Endothelial cell of umbilical vein (primary cell): ENCODE results near the gene MB. TPM values are rescaled to one million over a fixed set of nuclear protein-coding genes. Genes with fewer than 3 reads are reported as not detected.

ENCODE experiments used
- BruUV-seq: library from RNA; stranded (reverse); fragments of 400-500 nt; replicated peaks from 2 replicates; lab custom pipeline; 2021; lab: Mats Ljungman, UMichigan
- CTCF ChIA-PET: fragments of 300-600, 350-600 bp; sonication (Branson Sonifier 250); formaldehyde crosslinking; loops from one replicate; lab custom pipeline; 2021; ENCODE audit warnings: antibody characterized with exemption, inconsistent platforms; lab: Charles Lee
- POLR2A ChIA-PET: fragments of 300-600, 350-600 bp; sonication (Branson Sonifier 250); formaldehyde crosslinking; loops from one replicate; lab custom pipeline; 2021; ENCODE audit warnings: antibody characterized with exemption, inconsistent platforms; lab: Charles Lee
- DNase-seq: peaks from one replicate; pipeline ENCODE4 v3.0.0-alpha.2; 2011; ENCODE audit warnings: low read depth, low spot score
- FAIRE-seq: peaks from 2 replicates; lab custom pipeline; 2011; peaks lifted over from hg19 to GRCh38; lab: Jason Lieb, UNC
- H2AFZ ChIP-seq: 2 replicates; pipeline ENCODE4 v1.6.0; 2012; ENCODE audit warnings: low read depth, low read length, control low read depth, inconsistent platforms
- H3K27ac ChIP-seq: 2 replicates; pipeline ENCODE4 v1.5.1; 2011; ENCODE audit warnings: low read depth, mild to moderate bottlenecking, control low read depth, low read length, moderate library complexity; ENCODE audit not compliant: insufficient read depth
- H3K27me3 ChIP-seq, 2 experiments: 2 replicates each; pipeline versions ENCODE4 v1.6.0 to v1.6.1; 2011; ENCODE audit warnings: low read length in 2 of 2, mixed read lengths in 1 of 2; ENCODE audit not compliant: control insufficient read depth in 2 of 2, insufficient read depth in 2 of 2
- H3K36me3 ChIP-seq, 2 experiments: 2 replicates in 1 of 2; 3 replicates in 1 of 2; pipeline ENCODE4 v1.5.1; 2011; ENCODE audit warnings: low read length in 2 of 2, mild to moderate bottlenecking in 1 of 2, moderate library complexity in 1 of 2; ENCODE audit not compliant: control insufficient read depth in 2 of 2, insufficient read depth in 2 of 2; ENCODE audit errors: extremely low read depth in 1 of 2
- H3K4me1 ChIP-seq: 3 replicates; pipeline ENCODE4 v1.5.1; 2011; ENCODE audit warnings: mild to moderate bottlenecking, low read length; ENCODE audit not compliant: control insufficient read depth, insufficient read depth; ENCODE audit errors: extremely low read depth
- H3K4me2 ChIP-seq: 2 replicates; pipeline ENCODE4 v1.6.1; 2011; ENCODE audit warnings: low read length, control low read depth, mixed read lengths; ENCODE audit not compliant: insufficient read depth
- H3K4me3 ChIP-seq, 3 experiments: fragments of 200-600 bp in 1 of 3; sonication (generic), shearing (Covaris generic) in 1 of 3; replicated peaks in 1 of 3; 2 replicates each; pipeline ENCODE4 v1.5.1; 2011 to 2016; ENCODE audit warnings: control low read depth in 3 of 3, low read length in 3 of 3, mild to moderate bottlenecking in 2 of 3, inconsistent platforms in 1 of 3, low read depth in 1 of 3, moderate library complexity in 1 of 3; ENCODE audit not compliant: insufficient read depth in 1 of 3
- H3K79me2 ChIP-seq: 2 replicates; pipeline ENCODE4 v1.6.0; 2012; ENCODE audit warnings: low read length, inconsistent platforms; ENCODE audit not compliant: control insufficient read depth, insufficient read depth
- H3K9ac ChIP-seq: replicated peaks from 2 replicates; pipeline ENCODE3; 2011; ENCODE audit warnings: low read length, control low read depth; ENCODE audit not compliant: insufficient read depth; ENCODE audit errors: extremely low read depth
- H3K9me1 ChIP-seq: replicated peaks from 3 replicates; pipeline ENCODE4 v1.6.0; 2011; ENCODE audit warnings: mild to moderate bottlenecking, low read length; ENCODE audit not compliant: control insufficient read depth, insufficient read depth; ENCODE audit errors: extremely low read depth
- H3K9me3 ChIP-seq: replicated peaks from 2 replicates; pipeline ENCODE4 v1.5.1; 2012; ENCODE audit warnings: low read length, inconsistent platforms; ENCODE audit not compliant: control insufficient read depth, insufficient read depth
- H4K20me1 ChIP-seq: replicated peaks from 2 replicates; pipeline ENCODE3; 2011; ENCODE audit warnings: mild to moderate bottlenecking, low read length; ENCODE audit not compliant: control insufficient read depth, insufficient read depth; ENCODE audit errors: extremely low read depth
- EZH2 ChIP-seq: IDR thresholded peaks from 2 replicates; pipeline ENCODE4 v1.6.1; 2012; ENCODE audit warnings: borderline replicate concordance, low read depth, mild to moderate bottlenecking, moderate library complexity, low read length, inconsistent platforms; ENCODE audit not compliant: severe bottlenecking
- FOS ChIP-seq: IDR thresholded peaks from 2 replicates; pipeline ENCODE4 v1.6.1; 2011; ENCODE audit warnings: mild to moderate bottlenecking, low read length, moderate library complexity, borderline replicate concordance; ENCODE audit not compliant: insufficient read depth
- GATA2 ChIP-seq: IDR thresholded peaks from 2 replicates; pipeline ENCODE4 v1.7.0; 2011; ENCODE audit warnings: low read depth, mild to moderate bottlenecking, moderate library complexity, mixed read lengths, low read length; ENCODE audit not compliant: insufficient read length, insufficient read depth
- JUN ChIP-seq: IDR thresholded peaks from 2 replicates; pipeline ENCODE4 v1.6.1; 2011; ENCODE audit warnings: borderline replicate concordance, low read depth; ENCODE audit not compliant: insufficient read length, insufficient read depth
- MYC ChIP-seq: IDR thresholded peaks from one replicate; pipeline ENCODE4 v1.6.1; 2011; ENCODE audit warnings: mild to moderate bottlenecking, low read depth, low read length
- POLR2A ChIP-seq: IDR thresholded peaks from 2 replicates; pipeline ENCODE4 v1.6.1; 2012; ENCODE audit warnings: low read depth, mild to moderate bottlenecking, control low read depth, low read length
- POLR2AphosphoS5 ChIP-seq: IDR thresholded peaks from 2 replicates; pipeline ENCODE4 v1.6.1; 2012; ENCODE audit warnings: low read depth, mild to moderate bottlenecking, control low read depth, low read length, moderate library complexity; ENCODE audit not compliant: insufficient read depth
- dilution Hi-C: fragments of 300-500 bp; cut with MboI; formaldehyde crosslinking; loops from one replicate; pipeline ENCODE4 v1.15.0; 2019; ENCODE audit warnings: low sequenced_read_pairs; ENCODE audit not compliant: extremely low pct_ligation_motif_present
- intact Hi-C: fragments of 100-400 bp; cut with micrococcal nuclease; formaldehyde crosslinking; loops from one replicate; pipeline ENCODE4 v1.10.0; 2022
- polyA plus RNA-seq, 4 experiments: library from polyadenylated mRNA; depleted of rRNA in 3 of 4; stranded (reverse) in 3 of 4; unstranded in 1 of 4; fragments of >200 nt; gene quantifications; 2 replicates each; pipeline versions ENCODE4 v1.2.1 to v1.2.3, GENCODE V29; 2011 to 2012; ENCODE audit warnings: missing spikeins in 1 of 4
- total RNA-seq: library from RNA; stranded (reverse); gene quantifications from 2 replicates; pipeline ENCODE4 v1.2.3, GENCODE V29; 2021
- TF ChIP-seq, protein P1 (sequence below): IDR thresholded peaks from 2 replicates; pipeline ENCODE4 v1.6.1; 2011; ENCODE audit not compliant: insufficient read depth, insufficient read length
- TF ChIP-seq, protein P2 (sequence below), 2 donors: IDR thresholded peaks; 1 replicate in 1 of 2; 2 replicates in 1 of 2; pipeline ENCODE4 v1.5.1; 2011; ENCODE audit warnings: low read length in 2 of 2, mild to moderate bottlenecking in 2 of 2, moderate library complexity in 2 of 2, control low read depth in 1 of 2, inconsistent platforms in 1 of 2, low read depth in 1 of 2; ENCODE audit not compliant: insufficient read depth in 1 of 2; ENCODE audit errors: extremely low read depth in 1 of 2

MB gene
- total and polyA plus RNA-seq, 2 donors (not counting 3 experiments of a cell fraction or from before 2014, with no cell fraction given) = not detected

DNA sequence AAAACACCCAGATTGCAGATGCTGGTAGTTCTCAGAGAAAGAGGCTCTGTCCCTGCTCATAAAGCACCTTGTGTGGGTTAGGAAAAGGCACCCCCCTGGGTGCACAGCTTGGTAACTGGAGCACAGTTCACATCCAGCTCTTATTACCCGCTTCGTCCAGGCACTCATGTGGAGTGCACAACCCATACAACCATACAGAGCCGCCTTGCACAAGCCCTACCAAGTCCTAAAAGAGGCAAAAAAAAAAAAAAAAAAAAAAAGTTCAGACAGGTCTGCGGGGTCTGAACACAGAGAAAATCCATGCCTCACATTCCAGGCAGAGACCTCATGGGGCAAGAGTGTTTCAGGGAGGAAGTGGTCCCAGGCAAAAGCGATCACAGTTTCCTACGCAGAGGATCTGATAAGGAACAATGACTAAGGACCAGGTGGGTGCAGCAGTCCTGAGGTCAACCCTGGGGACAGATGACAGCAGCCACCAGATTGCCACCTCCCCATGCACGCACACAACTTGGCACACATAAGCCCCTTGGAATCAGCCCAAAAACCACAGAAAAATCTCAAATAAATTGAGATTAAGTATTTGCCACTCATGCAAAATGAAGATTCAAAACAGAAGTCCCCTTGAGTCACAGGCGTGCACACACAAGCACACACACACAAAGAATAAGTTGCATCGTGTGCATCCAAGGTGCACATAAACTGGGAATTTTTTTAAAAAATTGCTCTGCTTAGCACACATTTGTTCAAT is 12.3 kb downstream of the MB start:
- no peaks in the 10 kb centered on the region for H3K36me3 ChIP-seq
- no peak for FAIRE-seq
- CTCF ChIA-PET = no interaction called here
- dilution Hi-C loops = no loop called here
- H3K9me1 ChIP-seq = no peaks in the 10 kb centered on the region
- H4K20me1 ChIP-seq = no peaks in the 10 kb centered on the region
- DNase-seq = no peak
- TF ChIP-seq GATA2 (no peak), JUN (no peak), FOS (no peak), POLR2AphosphoS5 (no peak), MYC (no peak), EZH2 (no peak), POLR2A (no peak)
- TF ChIP-seq, protein P1, sequence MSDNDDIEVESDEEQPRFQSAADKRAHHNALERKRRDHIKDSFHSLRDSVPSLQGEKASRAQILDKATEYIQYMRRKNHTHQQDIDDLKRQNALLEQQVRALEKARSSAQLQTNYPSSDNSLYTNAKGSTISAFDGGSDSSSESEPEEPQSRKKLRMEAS = no peak
- TF ChIP-seq, protein P2, sequence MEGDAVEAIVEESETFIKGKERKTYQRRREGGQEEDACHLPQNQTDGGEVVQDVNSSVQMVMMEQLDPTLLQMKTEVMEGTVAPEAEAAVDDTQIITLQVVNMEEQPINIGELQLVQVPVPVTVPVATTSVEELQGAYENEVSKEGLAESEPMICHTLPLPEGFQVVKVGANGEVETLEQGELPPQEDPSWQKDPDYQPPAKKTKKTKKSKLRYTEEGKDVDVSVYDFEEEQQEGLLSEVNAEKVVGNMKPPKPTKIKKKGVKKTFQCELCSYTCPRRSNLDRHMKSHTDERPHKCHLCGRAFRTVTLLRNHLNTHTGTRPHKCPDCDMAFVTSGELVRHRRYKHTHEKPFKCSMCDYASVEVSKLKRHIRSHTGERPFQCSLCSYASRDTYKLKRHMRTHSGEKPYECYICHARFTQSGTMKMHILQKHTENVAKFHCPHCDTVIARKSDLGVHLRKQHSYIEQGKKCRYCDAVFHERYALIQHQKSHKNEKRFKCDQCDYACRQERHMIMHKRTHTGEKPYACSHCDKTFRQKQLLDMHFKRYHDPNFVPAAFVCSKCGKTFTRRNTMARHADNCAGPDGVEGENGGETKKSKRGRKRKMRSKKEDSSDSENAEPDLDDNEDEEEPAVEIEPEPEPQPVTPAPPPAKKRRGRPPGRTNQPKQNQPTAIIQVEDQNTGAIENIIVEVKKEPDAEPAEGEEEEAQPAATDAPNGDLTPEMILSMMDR (IDR thresholded peaks at IDR 0.05; ENCODE audit: extremely low read depth in 1 of 2, insufficient read depth in 1 of 2, low read depth in 1 of 2, low read length in 2 of 2) = no peak
- no peak overlapping the region for H3K27ac ChIP-seq
- intact Hi-C loops = no loop called here
- no peaks in the 10 kb centered on the region for H3K79me2 ChIP-seq
- no TSS peak for BruUV-seq
- H3K4me2 ChIP-seq = no peak overlapping the region
- H3K4me3 ChIP-seq = no peak overlapping the region
- POLR2A ChIA-PET = no interaction called here
- H2AFZ ChIP-seq = no peak overlapping the region
- no peak overlapping the region for H3K9ac ChIP-seq
- no peaks in the 10 kb centered on the region for H3K9me3 ChIP-seq
- H3K27me3 ChIP-seq = peaks cover 0 to 9% of the 10 kb centered on the region in 2 experiments
- no peaks in the 10 kb centered on the region for H3K4me1 ChIP-seq
